GM12878 (cell line): ENCODE results near the gene ALCAM. TPM values are rescaled to one million over a fixed set of nuclear protein-coding genes. Genes with fewer than 3 reads are reported as not detected.

Source experiments
- BACH1 ChIP-seq: fragments of 450-650 bp; IDR thresholded peaks from 2 replicates; pipeline ENCODE4 v1.6.1; 2017; ENCODE audit warnings: mild to moderate bottlenecking, borderline replicate concordance
- BMI1 ChIP-seq: fragments of 450-650 bp; IDR thresholded peaks from 2 replicates; pipeline ENCODE4 v1.6.1; 2016; ENCODE audit warnings: mild to moderate bottlenecking, moderate library complexity, borderline replicate concordance
- EED ChIP-seq: sonication (generic); IDR thresholded peaks from 2 replicates; pipeline ENCODE4 v1.6.1; 2016; ENCODE audit warnings: antibody characterized with exemption, low read depth
- FOS ChIP-seq: IDR thresholded peaks from 3 replicates; pipeline ENCODE4 v1.6.1; 2011; ENCODE audit warnings: borderline replicate concordance; ENCODE audit not compliant: insufficient read length; ENCODE audit errors: extremely low read depth
- HDAC6 ChIP-seq: fragments of 200-600 bp; sonication (generic); IDR thresholded peaks from one replicate; pipeline ENCODE4 v1.8.0; 2017; ENCODE audit warnings: antibody characterized with exemption; ENCODE audit not compliant: unreplicated experiment
- IKZF2 ChIP-seq, 2 experiments: fragments of 450-650 bp; IDR thresholded peaks; 2 replicates each; pipeline ENCODE4 v1.6.1; 2017; ENCODE audit warnings: mild to moderate bottlenecking in 2 of 2, moderate library complexity in 2 of 2
- JUNB ChIP-seq: IDR thresholded peaks from 2 replicates; pipeline ENCODE4 v1.6.1; 2016; ENCODE audit warnings: antibody characterized with exemption, mild to moderate bottlenecking
- NBN ChIP-seq: fragments of 450-650 bp; IDR thresholded peaks from 2 replicates; pipeline ENCODE4 v1.6.1; 2016
- NR2F1 ChIP-seq: fragments of 450-650 bp; conservative IDR thresholded peaks from 2 replicates; pipeline ENCODE4 v1.6.1; 2017; ENCODE audit warnings: mild to moderate bottlenecking
- SMC3 ChIP-seq: IDR thresholded peaks from 2 replicates; pipeline ENCODE4 v1.6.1; 2011; ENCODE audit warnings: low read length, improper control_type of control experiment, borderline replicate concordance
- SREBF1 ChIP-seq: IDR thresholded peaks from 2 replicates; pipeline ENCODE4 v1.6.1; 2012; ENCODE audit warnings: mild to moderate bottlenecking, low read length
- TCF3 ChIP-seq: IDR thresholded peaks from 2 replicates; pipeline ENCODE4 v1.6.1; 2012; ENCODE audit warnings: low read depth, mild to moderate bottlenecking, low read length, borderline replicate concordance; ENCODE audit not compliant: insufficient read depth
- WRNIP1 ChIP-seq: IDR thresholded peaks from 2 replicates; pipeline ENCODE4 v1.6.1; 2011; ENCODE audit warnings: low read depth, low read length, improper control_type of control experiment, borderline replicate concordance
- ZNF207 ChIP-seq: fragments of 450-650 bp; IDR thresholded peaks from 2 replicates; pipeline ENCODE4 v1.6.1; 2014; ENCODE audit warnings: antibody characterized with exemption, mild to moderate bottlenecking, borderline replicate concordance
- polyA plus RNA-seq, 11 experiments: library from polyadenylated mRNA; depleted of rRNA in 4 of 11; unstranded in 6 of 11; stranded (reverse) in 5 of 11; fragments of >200 nt; fragmentation: Nextera tagmentation in 4 of 11; fragmentation: Illumina TruSeq in 1 of 11; extraction: Ambion mirVana in 4 of 11; extraction: Trizol in 1 of 11; gene quantifications; 1 replicate in 1 of 11; 2 replicates in 10 of 11; pipeline versions ENCODE4 v1.2.1 to v1.2.3, GENCODE V29; 2011 to 2016; ENCODE audit warnings: inconsistent platforms in 2 of 11, missing spikeins in 2 of 11, low read depth in 1 of 11
- total RNA-seq, 4 experiments: library from RNA; depleted of rRNA in 3 of 4; stranded (reverse); fragments of >200 nt in 3 of 4; fragmentation: Illumina TruSeq in 1 of 4; extraction: Trizol in 1 of 4; gene quantifications; 2 replicates each; pipeline versions ENCODE4 v1.2.1 to v1.2.3, GENCODE V29; 2013 to 2021
- TF ChIP-seq, protein P1 (sequence below): fragments of 450-650 bp; IDR thresholded peaks from 2 replicates; pipeline ENCODE4 v1.6.1; 2017; ENCODE audit warnings: mild to moderate bottlenecking, moderate library complexity
- TF ChIP-seq, protein P2 (sequence below): IDR thresholded peaks from 2 replicates; pipeline ENCODE4 v1.6.1; 2011; ENCODE audit warnings: low read depth, low read length, improper control_type of control experiment, borderline replicate concordance
- TF ChIP-seq, protein P3 (sequence below): fragments of 150-350 bp; IDR thresholded peaks from 2 replicates; pipeline ENCODE4 v1.6.1; 2014; ENCODE audit warnings: mild to moderate bottlenecking, low read depth, low read length
- TF ChIP-seq, protein P4 (sequence below): IDR thresholded peaks from 2 replicates; pipeline ENCODE4 v1.6.1; 2011; ENCODE audit warnings: mild to moderate bottlenecking, low read depth, low read length, moderate library complexity; ENCODE audit not compliant: insufficient replicate concordance
- TF ChIP-seq, protein P5 (sequence below): fragments of 450-650 bp; IDR thresholded peaks from 2 replicates; pipeline ENCODE4 v1.6.1; 2018; ENCODE audit warnings: borderline replicate concordance, mild to moderate bottlenecking; ENCODE audit not compliant: partially characterized antibody

Gene ALCAM
- total and polyA plus RNA-seq, 10 of the 15 experiments (the other 5 are each of a cell fraction or from before 2014, with no cell fraction given) = 12.2 to 54.2 (median 32.6) TPM

DNA sequence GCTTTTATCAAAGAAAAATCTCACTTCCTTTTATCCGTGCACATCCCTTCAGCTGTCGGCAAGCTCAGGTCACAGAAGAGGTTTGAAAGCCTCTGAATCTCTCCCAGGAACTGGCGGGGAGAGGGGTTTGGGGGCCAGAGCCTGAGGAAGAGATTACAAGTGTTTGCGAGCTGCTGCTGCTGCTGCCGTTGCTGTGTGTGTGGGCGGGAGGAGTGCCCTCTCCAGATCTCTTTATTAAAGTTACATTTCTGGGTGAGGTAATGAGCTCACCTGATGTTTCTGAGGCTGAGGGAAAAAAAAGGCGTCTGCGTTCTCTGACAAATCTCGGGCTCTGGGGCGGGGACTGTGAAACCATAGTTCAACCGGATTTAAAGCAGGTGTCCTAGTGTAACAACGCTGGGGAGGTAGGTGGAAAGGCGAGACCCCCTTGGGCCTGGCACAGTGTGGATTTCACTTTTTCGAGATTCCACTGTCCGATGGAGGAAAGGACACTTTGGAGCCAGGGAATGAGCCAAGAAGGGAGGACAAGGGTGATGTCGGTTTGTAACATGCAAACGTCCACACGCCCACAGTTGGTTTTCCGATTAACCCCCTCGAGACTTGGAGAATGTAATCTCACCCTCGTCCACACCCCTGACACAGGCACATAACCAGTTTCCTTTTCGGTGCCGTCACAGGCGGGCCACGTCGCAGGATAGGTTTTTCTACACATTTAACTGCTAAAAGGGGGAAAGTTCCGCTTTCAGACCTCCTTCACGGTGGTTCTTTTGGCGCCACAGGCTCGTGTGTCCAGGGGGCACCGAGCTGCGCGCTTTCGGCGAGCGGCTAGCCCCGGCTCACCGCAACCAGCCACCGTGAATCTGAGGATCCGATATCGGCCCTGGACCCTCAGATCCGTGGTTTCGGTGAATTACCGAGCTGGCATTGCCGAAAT lies 2.1 kb downstream of the ALCAM start (continued):
- TF ChIP-seq, protein P1, sequence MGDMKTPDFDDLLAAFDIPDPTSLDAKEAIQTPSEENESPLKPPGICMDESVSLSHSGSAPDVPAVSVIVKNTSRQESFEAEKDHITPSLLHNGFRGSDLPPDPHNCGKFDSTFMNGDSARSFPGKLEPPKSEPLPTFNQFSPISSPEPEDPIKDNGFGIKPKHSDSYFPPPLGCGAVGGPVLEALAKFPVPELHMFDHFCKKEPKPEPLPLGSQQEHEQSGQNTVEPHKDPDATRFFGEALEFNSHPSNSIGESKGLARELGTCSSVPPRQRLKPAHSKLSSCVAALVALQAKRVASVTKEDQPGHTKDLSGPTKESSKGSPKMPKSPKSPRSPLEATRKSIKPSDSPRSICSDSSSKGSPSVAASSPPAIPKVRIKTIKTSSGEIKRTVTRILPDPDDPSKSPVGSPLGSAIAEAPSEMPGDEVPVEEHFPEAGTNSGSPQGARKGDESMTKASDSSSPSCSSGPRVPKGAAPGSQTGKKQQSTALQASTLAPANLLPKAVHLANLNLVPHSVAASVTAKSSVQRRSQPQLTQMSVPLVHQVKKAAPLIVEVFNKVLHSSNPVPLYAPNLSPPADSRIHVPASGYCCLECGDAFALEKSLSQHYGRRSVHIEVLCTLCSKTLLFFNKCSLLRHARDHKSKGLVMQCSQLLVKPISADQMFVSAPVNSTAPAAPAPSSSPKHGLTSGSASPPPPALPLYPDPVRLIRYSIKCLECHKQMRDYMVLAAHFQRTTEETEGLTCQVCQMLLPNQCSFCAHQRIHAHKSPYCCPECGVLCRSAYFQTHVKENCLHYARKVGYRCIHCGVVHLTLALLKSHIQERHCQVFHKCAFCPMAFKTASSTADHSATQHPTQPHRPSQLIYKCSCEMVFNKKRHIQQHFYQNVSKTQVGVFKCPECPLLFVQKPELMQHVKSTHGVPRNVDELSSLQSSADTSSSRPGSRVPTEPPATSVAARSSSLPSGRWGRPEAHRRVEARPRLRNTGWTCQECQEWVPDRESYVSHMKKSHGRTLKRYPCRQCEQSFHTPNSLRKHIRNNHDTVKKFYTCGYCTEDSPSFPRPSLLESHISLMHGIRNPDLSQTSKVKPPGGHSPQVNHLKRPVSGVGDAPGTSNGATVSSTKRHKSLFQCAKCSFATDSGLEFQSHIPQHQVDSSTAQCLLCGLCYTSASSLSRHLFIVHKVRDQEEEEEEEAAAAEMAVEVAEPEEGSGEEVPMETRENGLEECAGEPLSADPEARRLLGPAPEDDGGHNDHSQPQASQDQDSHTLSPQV = no peak
- TF ChIP-seq BMI1 (peak; percentile 34; the same call in 1 of the 2 replicates), SMC3 (no peak), HDAC6 (no peak), NR2F1 (peak; percentile 53; the same call in 1 of the 2 replicates), NBN (0 out of 2 replicates have a peak, but pooled peaks have one; percentile 30), EED (peak; percentile 73), JUNB (no peak; the same call in 1 of the 2 replicates), ZNF207 (peak; percentile 54; the same call in 1 of the 2 replicates), IKZF2 (IDR thresholded peaks at IDR 0.05) (peak; percentile 86 to 89), FOS (no peak), TCF3 (no peak), SREBF1 (no peak), BACH1 (no peak; the same call in 1 of the 2 replicates), WRNIP1 (no peak; the same call in 1 of the 2 replicates)
- TF ChIP-seq, protein P2, sequence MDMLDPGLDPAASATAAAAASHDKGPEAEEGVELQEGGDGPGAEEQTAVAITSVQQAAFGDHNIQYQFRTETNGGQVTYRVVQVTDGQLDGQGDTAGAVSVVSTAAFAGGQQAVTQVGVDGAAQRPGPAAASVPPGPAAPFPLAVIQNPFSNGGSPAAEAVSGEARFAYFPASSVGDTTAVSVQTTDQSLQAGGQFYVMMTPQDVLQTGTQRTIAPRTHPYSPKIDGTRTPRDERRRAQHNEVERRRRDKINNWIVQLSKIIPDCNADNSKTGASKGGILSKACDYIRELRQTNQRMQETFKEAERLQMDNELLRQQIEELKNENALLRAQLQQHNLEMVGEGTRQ = no peak
- TF ChIP-seq, protein P3, sequence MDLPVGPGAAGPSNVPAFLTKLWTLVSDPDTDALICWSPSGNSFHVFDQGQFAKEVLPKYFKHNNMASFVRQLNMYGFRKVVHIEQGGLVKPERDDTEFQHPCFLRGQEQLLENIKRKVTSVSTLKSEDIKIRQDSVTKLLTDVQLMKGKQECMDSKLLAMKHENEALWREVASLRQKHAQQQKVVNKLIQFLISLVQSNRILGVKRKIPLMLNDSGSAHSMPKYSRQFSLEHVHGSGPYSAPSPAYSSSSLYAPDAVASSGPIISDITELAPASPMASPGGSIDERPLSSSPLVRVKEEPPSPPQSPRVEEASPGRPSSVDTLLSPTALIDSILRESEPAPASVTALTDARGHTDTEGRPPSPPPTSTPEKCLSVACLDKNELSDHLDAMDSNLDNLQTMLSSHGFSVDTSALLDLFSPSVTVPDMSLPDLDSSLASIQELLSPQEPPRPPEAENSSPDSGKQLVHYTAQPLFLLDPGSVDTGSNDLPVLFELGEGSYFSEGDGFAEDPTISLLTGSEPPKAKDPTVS = no peak
- TF ChIP-seq, protein P4, sequence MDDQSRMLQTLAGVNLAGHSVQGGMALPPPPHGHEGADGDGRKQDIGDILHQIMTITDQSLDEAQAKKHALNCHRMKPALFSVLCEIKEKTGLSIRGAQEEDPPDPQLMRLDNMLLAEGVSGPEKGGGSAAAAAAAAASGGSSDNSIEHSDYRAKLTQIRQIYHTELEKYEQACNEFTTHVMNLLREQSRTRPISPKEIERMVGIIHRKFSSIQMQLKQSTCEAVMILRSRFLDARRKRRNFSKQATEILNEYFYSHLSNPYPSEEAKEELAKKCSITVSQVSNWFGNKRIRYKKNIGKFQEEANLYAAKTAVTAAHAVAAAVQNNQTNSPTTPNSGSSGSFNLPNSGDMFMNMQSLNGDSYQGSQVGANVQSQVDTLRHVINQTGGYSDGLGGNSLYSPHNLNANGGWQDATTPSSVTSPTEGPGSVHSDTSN = no peak
- TF ChIP-seq, protein P5, sequence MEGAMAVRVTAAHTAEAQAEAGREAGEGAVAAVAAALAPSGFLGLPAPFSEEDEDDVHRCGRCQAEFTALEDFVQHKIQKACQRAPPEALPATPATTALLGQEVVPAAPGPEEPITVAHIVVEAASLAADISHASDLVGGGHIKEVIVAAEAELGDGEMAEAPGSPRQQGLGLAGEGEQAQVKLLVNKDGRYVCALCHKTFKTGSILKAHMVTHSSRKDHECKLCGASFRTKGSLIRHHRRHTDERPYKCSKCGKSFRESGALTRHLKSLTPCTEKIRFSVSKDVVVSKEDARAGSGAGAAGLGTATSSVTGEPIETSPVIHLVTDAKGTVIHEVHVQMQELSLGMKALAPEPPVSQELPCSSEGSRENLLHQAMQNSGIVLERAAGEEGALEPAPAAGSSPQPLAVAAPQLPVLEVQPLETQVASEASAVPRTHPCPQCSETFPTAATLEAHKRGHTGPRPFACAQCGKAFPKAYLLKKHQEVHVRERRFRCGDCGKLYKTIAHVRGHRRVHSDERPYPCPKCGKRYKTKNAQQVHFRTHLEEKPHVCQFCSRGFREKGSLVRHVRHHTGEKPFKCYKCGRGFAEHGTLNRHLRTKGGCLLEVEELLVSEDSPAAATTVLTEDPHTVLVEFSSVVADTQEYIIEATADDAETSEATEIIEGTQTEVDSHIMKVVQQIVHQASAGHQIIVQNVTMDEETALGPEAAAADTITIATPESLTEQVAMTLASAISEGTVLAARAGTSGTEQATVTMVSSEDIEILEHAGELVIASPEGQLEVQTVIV = no peak
